ENCODE results near the gene ABCA9.

Gene ABCA9

GRCh38 chr17:69064476-69064875, 3.7 kb upstream of the ABCA9 start:
- Histone ChIP-seq H3K9me3 (ENCODE audit: control insufficient read depth, insufficient read depth, low read length) (no peaks in the 10 kb centered on the region), H3K4me1 (ENCODE audit: control insufficient read depth, insufficient read depth, low read length) (peaks cover 5% of the 10 kb centered on the region; the same call in 1 of the 2 replicates), H3K36me3 (ENCODE audit: control insufficient read depth, insufficient read depth, low read length) (no peaks in the 10 kb centered on the region), H3K27me3 (ENCODE audit: control insufficient read depth, insufficient read depth, low read length) (no peaks in the 10 kb centered on the region), H3K4me3 (ENCODE audit: low read depth, low read length) (no peak overlapping the region), H3K27ac (ENCODE audit: low read depth, low read length) (no peak overlapping the region), H3K9ac (ENCODE audit: low read depth, low read length) (no peak overlapping the region)

- Histone ChIP-seq H3K9ac (ENCODE audit: low read depth, low read length) (no peak overlapping the region), H3K27me3 (ENCODE audit: control insufficient read depth, insufficient read depth, low read length) (no peaks in the 10 kb centered on the region), H3K9me3 (ENCODE audit: control insufficient read depth, insufficient read depth, low read length) (no peaks in the 10 kb centered on the region), H3K27ac (ENCODE audit: low read depth, low read length) (no peak overlapping the region), H3K4me1 (ENCODE audit: control insufficient read depth, insufficient read depth, low read length) (peaks cover under 1% of the 10 kb centered on the region; the same call in 1 of the 2 replicates), H3K36me3 (ENCODE audit: control insufficient read depth, insufficient read depth, low read length) (no peaks in the 10 kb centered on the region), H3K4me3 (ENCODE audit: low read depth, low read length) (no peak overlapping the region)
Observed at GRCh38 chr17:69064001-69064400, 3.3 kb upstream of the ABCA9 start.

- no peak overlapping the region for H3K27ac ChIP-seq (ENCODE audit: low read depth, low read length)
- H3K27me3 ChIP-seq (ENCODE audit: control insufficient read depth, insufficient read depth, low read length): no peaks in the 10 kb centered on the region
- H3K9me3 ChIP-seq (ENCODE audit: control insufficient read depth, insufficient read depth, low read length): no peaks in the 10 kb centered on the region
- no peaks in the 10 kb centered on the region for H3K4me1 ChIP-seq (ENCODE audit: control insufficient read depth, insufficient read depth, low read length)
- no peaks in the 10 kb centered on the region for H3K36me3 ChIP-seq (ENCODE audit: control insufficient read depth, insufficient read depth, low read length)
- no peak overlapping the region for H3K9ac ChIP-seq (ENCODE audit: low read depth, low read length)
- no peak overlapping the region for H3K4me3 ChIP-seq (ENCODE audit: low read depth, low read length)
Observed at GRCh38 chr17:69062860-69063581, 2.3 kb upstream of the ABCA9 start.

GRCh38 chr17:69061721-69062556, 1.2 kb upstream of the ABCA9 start:
- no peaks in the 10 kb centered on the region for H3K4me1 ChIP-seq (ENCODE audit: control insufficient read depth, insufficient read depth, low read length)

GRCh38 chr17:69059458-69060175, 1.1 kb downstream of the ABCA9 start:
- Histone ChIP-seq H3K4me3 (ENCODE audit: low read depth, low read length) (no peak overlapping the region), H3K4me1 (ENCODE audit: control insufficient read depth, insufficient read depth, low read length) (no peaks in the 10 kb centered on the region), H3K36me3 (ENCODE audit: control insufficient read depth, insufficient read depth, low read length) (no peaks in the 10 kb centered on the region), H3K9me3 (ENCODE audit: control insufficient read depth, insufficient read depth, low read length) (no peaks in the 10 kb centered on the region), H3K27me3 (ENCODE audit: control insufficient read depth, insufficient read depth, low read length) (no peaks in the 10 kb centered on the region), H3K27ac (ENCODE audit: low read depth, low read length) (no peak overlapping the region), H3K9ac (ENCODE audit: low read depth, low read length) (no peak overlapping the region)

More at GRCh38 chr17:69061721-69062556, 1.2 kb upstream of the ABCA9 start:
- Histone ChIP-seq H3K9ac (ENCODE audit: low read depth, low read length) (no peak overlapping the region), H3K4me3 (ENCODE audit: low read depth, low read length) (no peak overlapping the region), H3K27me3 (ENCODE audit: control insufficient read depth, insufficient read depth, low read length) (no peaks in the 10 kb centered on the region), H3K9me3 (ENCODE audit: control insufficient read depth, insufficient read depth, low read length) (no peaks in the 10 kb centered on the region), H3K36me3 (ENCODE audit: control insufficient read depth, insufficient read depth, low read length) (no peaks in the 10 kb centered on the region), H3K27ac (ENCODE audit: low read depth, low read length) (no peak overlapping the region)

- no peak overlapping the region for H3K4me3 ChIP-seq (ENCODE audit: low read depth, low read length)
- H3K4me1 ChIP-seq (ENCODE audit: control insufficient read depth, insufficient read depth, low read length): no peaks in the 10 kb centered on the region
- no peaks in the 10 kb centered on the region for H3K9me3 ChIP-seq (ENCODE audit: control insufficient read depth, insufficient read depth, low read length)
- no peaks in the 10 kb centered on the region for H3K27me3 ChIP-seq (ENCODE audit: control insufficient read depth, insufficient read depth, low read length)
- H3K36me3 ChIP-seq (ENCODE audit: control insufficient read depth, insufficient read depth, low read length): no peaks in the 10 kb centered on the region
- no peak overlapping the region for H3K9ac ChIP-seq (ENCODE audit: low read depth, low read length)
- no peak overlapping the region for H3K27ac ChIP-seq (ENCODE audit: low read depth, low read length)
Observed at GRCh38 chr17:69058165-69058564, 2.6 kb downstream of the ABCA9 start.

GRCh38 chr17:69057280-69057679, 3.4 kb downstream of the ABCA9 start:
- Histone ChIP-seq H3K27me3 (ENCODE audit: control insufficient read depth, insufficient read depth, low read length) (no peaks in the 10 kb centered on the region), H3K9ac (ENCODE audit: low read depth, low read length) (no peak overlapping the region), H3K36me3 (ENCODE audit: control insufficient read depth, insufficient read depth, low read length) (no peaks in the 10 kb centered on the region), H3K4me1 (ENCODE audit: control insufficient read depth, insufficient read depth, low read length) (no peaks in the 10 kb centered on the region), H3K9me3 (ENCODE audit: control insufficient read depth, insufficient read depth, low read length) (no peaks in the 10 kb centered on the region), H3K27ac (ENCODE audit: low read depth, low read length) (no peak overlapping the region), H3K4me3 (ENCODE audit: low read depth, low read length) (no peak overlapping the region)

- Histone ChIP-seq H3K4me3 (ENCODE audit: low read depth, low read length) (no peak overlapping the region), H3K4me1 (ENCODE audit: control insufficient read depth, insufficient read depth, low read length) (no peaks in the 10 kb centered on the region), H3K36me3 (ENCODE audit: control insufficient read depth, insufficient read depth, low read length) (no peaks in the 10 kb centered on the region), H3K9me3 (ENCODE audit: control insufficient read depth, insufficient read depth, low read length) (no peaks in the 10 kb centered on the region), H3K27me3 (ENCODE audit: control insufficient read depth, insufficient read depth, low read length) (no peaks in the 10 kb centered on the region), H3K27ac (ENCODE audit: low read depth, low read length) (no peak overlapping the region), H3K9ac (ENCODE audit: low read depth, low read length) (no peak overlapping the region)
Observed at GRCh38 chr17:69056179-69056823, 4.4 kb downstream of the ABCA9 start.

GRCh38 chr17:69055334-69055733, 5.4 kb downstream of the ABCA9 start:
- Histone ChIP-seq H3K4me3 (ENCODE audit: low read depth, low read length) (no peak overlapping the region), H3K27me3 (ENCODE audit: control insufficient read depth, insufficient read depth, low read length) (no peaks in the 10 kb centered on the region), H3K4me1 (ENCODE audit: control insufficient read depth, insufficient read depth, low read length) (no peaks in the 10 kb centered on the region), H3K9me3 (ENCODE audit: control insufficient read depth, insufficient read depth, low read length) (no peaks in the 10 kb centered on the region), H3K36me3 (ENCODE audit: control insufficient read depth, insufficient read depth, low read length) (no peaks in the 10 kb centered on the region), H3K27ac (ENCODE audit: low read depth, low read length) (no peak overlapping the region), H3K9ac (ENCODE audit: low read depth, low read length) (no peak overlapping the region)

- H3K9me3 ChIP-seq (ENCODE audit: control insufficient read depth, insufficient read depth, low read length): no peaks in the 10 kb centered on the region
- no peak overlapping the region for H3K27ac ChIP-seq (ENCODE audit: low read depth, low read length)
- H3K4me1 ChIP-seq (ENCODE audit: control insufficient read depth, insufficient read depth, low read length): no peaks in the 10 kb centered on the region
- H3K9ac ChIP-seq (ENCODE audit: low read depth, low read length): no peak overlapping the region
- H3K36me3 ChIP-seq (ENCODE audit: control insufficient read depth, insufficient read depth, low read length): no peaks in the 10 kb centered on the region
- H3K4me3 ChIP-seq (ENCODE audit: low read depth, low read length): no peak overlapping the region
- H3K27me3 ChIP-seq (ENCODE audit: control insufficient read depth, insufficient read depth, low read length): no peaks in the 10 kb centered on the region
Observed at GRCh38 chr17:69050999-69051775, 9.5 kb downstream of the ABCA9 start.
